HCT116 (cell line): ENCODE measurements around the gene IL32. TPM values are rescaled to one million over a fixed set of nuclear protein-coding genes. Genes with fewer than 3 reads are reported as not detected.

Source experiments
- ATAC-seq: fragments of 200-7000 bp; cut with Tn5 transposase; 2 replicates; pipeline ENCODE4 v1.9.1; 2020; ENCODE audit warnings: mild to moderate bottlenecking, moderate library complexity
- BruUV-seq: library from RNA; stranded (reverse); fragments of 400-500 nt; replicated peaks from 2 replicates; lab custom pipeline; 2021; lab: Mats Ljungman, UMichigan
- CTCF ChIA-PET: fragments of 300-600 bp; sonication (Branson Sonifier 250); formaldehyde crosslinking; loops from one replicate; lab custom pipeline; 2021; ENCODE audit warnings: antibody characterized with exemption; lab: Charles Lee
- POLR2A ChIA-PET: fragments of 300-600, 350-600 bp; sonication (Branson Sonifier 250); formaldehyde crosslinking; loops from one replicate; lab custom pipeline; 2021; ENCODE audit warnings: antibody characterized with exemption; lab: Charles Lee
- RAD21 ChIA-PET, 2 experiments: fragments of 300-600 bp; sonication (Branson Sonifier 250); formaldehyde crosslinking; loops; one replicate each; lab custom pipeline; 2023; ENCODE audit warnings: low total read pairs in 2 of 2; ENCODE audit not compliant: uncharacterized antibody in 2 of 2, unreplicated experiment in 2 of 2, low non-redundant PET in 1 of 2; lab: Charles Lee
- DNase-seq: peaks from one replicate; pipeline ENCODE4 v3.0.0-alpha.2; 2010; ENCODE audit warnings: low read depth, low spot score
- H2AFZ ChIP-seq: fragments of 200-600 bp; shearing (Covaris generic), sonication (generic); 2 replicates; pipeline ENCODE4 v1.6.1; 2017; ENCODE audit warnings: low read depth, mixed run types, mixed read lengths, antibody characterized with exemption, low read length; ENCODE audit not compliant: poor library complexity, severe bottlenecking
- H3K27ac ChIP-seq: 2 replicates; pipeline ENCODE4 v1.5.1; 2012; ENCODE audit warnings: low read depth, low read length
- H3K27me3 ChIP-seq: fragments of 200-600 bp; sonication (generic); 2 replicates; pipeline ENCODE4 v1.6.1; 2016; ENCODE audit warnings: mixed run types, low read length, mixed read lengths; ENCODE audit not compliant: insufficient read depth
- H3K36me3 ChIP-seq, 2 experiments: fragments of 200-500 bp in 1 of 2; fragments of 200-600 bp in 1 of 2; sonication (Bioruptor generic) in 1 of 2; sonication (generic) in 1 of 2; 2 replicates each; pipeline versions ENCODE4 v1.5.1 to v1.6.1; 2014 to 2016; ENCODE audit warnings: low read length in 2 of 2, inconsistent platforms in 1 of 2, mixed read lengths in 1 of 2, mixed run types in 1 of 2; ENCODE audit not compliant: insufficient read depth in 2 of 2, control insufficient read depth in 1 of 2
- H3K4me1 ChIP-seq, 2 experiments: fragments of 200-600 bp in 1 of 2; sonication (generic) in 1 of 2; 2 replicates each; pipeline versions ENCODE4 v1.5.1 to v1.6.1; 2012 to 2017; ENCODE audit warnings: low read length in 2 of 2, inconsistent platforms in 1 of 2, mild to moderate bottlenecking in 1 of 2, mixed read lengths in 1 of 2, mixed run types in 1 of 2, moderate library complexity in 1 of 2; ENCODE audit not compliant: insufficient read depth in 2 of 2, control insufficient read depth in 1 of 2
- H3K4me2 ChIP-seq: fragments of 200-600 bp; sonication (generic); 2 replicates; pipeline ENCODE4 v1.6.1; 2017; ENCODE audit warnings: mixed run types, low read length, mixed read lengths
- H3K4me3 ChIP-seq, 2 experiments: fragments of 200-600 bp in 1 of 2; sonication (generic) in 1 of 2; replicated peaks in 1 of 2; 2 replicates each; pipeline ENCODE4 v1.5.1; 2011 to 2016; ENCODE audit warnings: low read length in 2 of 2, control low read depth in 1 of 2, low read depth in 1 of 2, mild to moderate bottlenecking in 1 of 2, mixed read lengths in 1 of 2, mixed run types in 1 of 2
- H3K79me2 ChIP-seq: fragments of 200-600 bp; sonication (generic); 2 replicates; pipeline ENCODE4 v1.6.1; 2017; ENCODE audit warnings: mild to moderate bottlenecking, mixed run types, low read length, moderate library complexity, mixed read lengths; ENCODE audit not compliant: insufficient read depth
- H3K9ac ChIP-seq: fragments of 200-600 bp; sonication (generic); 2 replicates; pipeline ENCODE4 v1.6.1; 2016; ENCODE audit warnings: low read length, mixed read lengths
- H3K9me2 ChIP-seq: fragments of 200-600 bp; sonication (generic), shearing (Covaris generic); 2 replicates; pipeline ENCODE4 v1.6.1; 2017; ENCODE audit warnings: mixed run types, mild to moderate bottlenecking, moderate library complexity; ENCODE audit not compliant: insufficient read depth
- H3K9me3 ChIP-seq, 2 experiments: fragments of 200-500 bp in 1 of 2; fragments of 200-600 bp in 1 of 2; sonication (Bioruptor generic) in 1 of 2; sonication (generic) in 1 of 2; 2 replicates each; pipeline ENCODE4 v1.6.1; 2014 to 2017; ENCODE audit warnings: low read length in 2 of 2, mixed read lengths in 2 of 2, inconsistent platforms in 1 of 2, low read depth in 1 of 2, mild to moderate bottlenecking in 1 of 2, mixed run types in 1 of 2, moderate library complexity in 1 of 2; ENCODE audit not compliant: control insufficient read depth in 1 of 2, insufficient read depth in 1 of 2
- H4K20me1 ChIP-seq: fragments of 200-600 bp; sonication (generic), shearing (Covaris generic); 2 replicates; pipeline ENCODE4 v1.6.1; 2017; ENCODE audit warnings: mixed run types, mild to moderate bottlenecking, moderate library complexity; ENCODE audit not compliant: insufficient read depth
- FOSL1 ChIP-seq: IDR thresholded peaks from 2 replicates; pipeline ENCODE4 v1.6.1; 2012; ENCODE audit warnings: low read depth
- JUND ChIP-seq: IDR thresholded peaks from 2 replicates; pipeline ENCODE4 v1.6.1; 2012
- REST ChIP-seq: IDR thresholded peaks from 2 replicates; pipeline ENCODE4 v1.6.1; 2012; ENCODE audit warnings: low read depth
- YY1 ChIP-seq: IDR thresholded peaks from 2 replicates; pipeline ENCODE4 v1.6.1; 2011; ENCODE audit warnings: low read length, low read depth, moderate library complexity, mild to moderate bottlenecking; ENCODE audit not compliant: insufficient replicate concordance; ENCODE audit errors: extremely low read depth
- intact Hi-C: fragments of 100-400 bp; cut with micrococcal nuclease; formaldehyde crosslinking; loops from 2 replicates; pipeline ENCODE4 v1.10.0; 2022
- total RNA-seq: library from RNA; stranded (reverse); gene quantifications from one replicate; pipeline ENCODE4 v1.2.1, GENCODE V29; 2021; ENCODE audit not compliant: unreplicated experiment
- TF ChIP-seq, protein P1 (sequence below): IDR thresholded peaks from 2 replicates; pipeline ENCODE4 v1.6.1; 2012

The IL32 gene
- total RNA-seq, 1 experiment from 2014 or later = 13.7 TPM

- Histone ChIP-seq H3K9me3 (no peaks in the 10 kb centered on the region), H3K27me3 (no peaks in the 10 kb centered on the region), H3K4me2 (peak overlapping the region; percentile 86), H4K20me1 (no peaks in the 10 kb centered on the region), H3K4me3 (peak overlapping the region; percentile 94 to 95), H3K36me3 (peaks cover 0 to 15% of the 10 kb centered on the region in 2 experiments; a peak in 1 of 4 replicates), H3K4me1 (peaks cover 27 to 65% of the 10 kb centered on the region in 2 experiments), H2AFZ (no peak overlapping the region), H3K27ac (peak overlapping the region; percentile 100), H3K9me2 (no peaks in the 10 kb centered on the region), H3K79me2 (peaks cover 18% of the 10 kb centered on the region; the same call in 1 of the 2 replicates), H3K9ac (peak overlapping the region; percentile 99)
- BruUV-seq = TSS peak; percentile 52
- ChIA-PET CTCF (interaction anchor here (0.8 to 6.1 kb wide), 5 partner anchors 9 to 16 kb away, joined by 3 to 39 read pairs (median 4); no protein-coding TSS in a partner anchor), RAD21 (interaction anchor here in 1 of 2 experiments (0.7 kb wide), 1 partner anchor 667 kb away, joined by 4 read pairs; no protein-coding TSS in a partner anchor), POLR2A (interaction anchor here (0.8 to 8.2 kb wide), 14 partner anchors 8 to 1055 kb away, joined by 3 to 188 read pairs (median 4); partner anchors contain the start of genes CLDN9, KREMEN2, PAQR4 and PKMYT1)
- TF ChIP-seq JUND = no peak
- peak; percentile 6 for TF ChIP-seq YY1
- TF ChIP-seq REST = no peak
- TF ChIP-seq, protein P1, sequence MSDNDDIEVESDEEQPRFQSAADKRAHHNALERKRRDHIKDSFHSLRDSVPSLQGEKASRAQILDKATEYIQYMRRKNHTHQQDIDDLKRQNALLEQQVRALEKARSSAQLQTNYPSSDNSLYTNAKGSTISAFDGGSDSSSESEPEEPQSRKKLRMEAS = no peak
- no peak for TF ChIP-seq FOSL1
- ATAC-seq (no peak), DNase-seq (no peak)
- intact Hi-C loops = loop anchor here (5.0 kb wide), 2 partner anchors 37 to 862 kb away; partner anchors contain the start of genes PKMYT1 and TRAF7
Measured at GRCh38 chr16:3019594-3020246, 45.7 kb upstream of the IL32 start.
